ENCODE measurements around the gene MAP7.

Gene MAP7

DNA sequence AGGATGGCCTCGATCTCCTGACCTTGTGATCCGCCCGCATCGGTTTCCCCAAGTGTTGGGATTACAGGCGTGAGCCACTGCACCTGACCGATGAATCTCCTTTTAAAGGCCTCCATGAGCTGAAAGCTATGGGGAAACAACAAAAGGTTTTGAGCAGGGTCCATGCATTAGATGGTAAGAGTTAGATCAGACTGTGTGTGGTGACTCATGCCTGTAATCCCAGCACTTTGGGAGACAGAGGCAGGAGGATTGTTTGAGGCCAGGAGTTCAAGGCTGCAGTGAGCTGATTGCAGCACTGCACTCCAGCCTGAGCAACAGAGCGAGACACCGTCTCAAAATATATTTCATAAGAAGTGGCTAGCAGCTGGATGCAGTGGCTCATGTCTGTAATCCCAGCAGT lies 219.6 kb downstream of the MAP7 start:
- no peak overlapping the region for H3K27ac ChIP-seq
- no peaks in the 10 kb centered on the region for H3K36me3 ChIP-seq
- DNase-seq: no peak
- no peaks in the 10 kb centered on the region for H3K27me3 ChIP-seq (ENCODE audit: insufficient read depth, low read depth, severe bottlenecking)
- no peak overlapping the region for H3K4me3 ChIP-seq (ENCODE audit: low read depth, low read length)
- no peaks in the 10 kb centered on the region for H3K9me3 ChIP-seq (ENCODE audit: severe bottlenecking)
- TF ChIP-seq, protein P1, sequence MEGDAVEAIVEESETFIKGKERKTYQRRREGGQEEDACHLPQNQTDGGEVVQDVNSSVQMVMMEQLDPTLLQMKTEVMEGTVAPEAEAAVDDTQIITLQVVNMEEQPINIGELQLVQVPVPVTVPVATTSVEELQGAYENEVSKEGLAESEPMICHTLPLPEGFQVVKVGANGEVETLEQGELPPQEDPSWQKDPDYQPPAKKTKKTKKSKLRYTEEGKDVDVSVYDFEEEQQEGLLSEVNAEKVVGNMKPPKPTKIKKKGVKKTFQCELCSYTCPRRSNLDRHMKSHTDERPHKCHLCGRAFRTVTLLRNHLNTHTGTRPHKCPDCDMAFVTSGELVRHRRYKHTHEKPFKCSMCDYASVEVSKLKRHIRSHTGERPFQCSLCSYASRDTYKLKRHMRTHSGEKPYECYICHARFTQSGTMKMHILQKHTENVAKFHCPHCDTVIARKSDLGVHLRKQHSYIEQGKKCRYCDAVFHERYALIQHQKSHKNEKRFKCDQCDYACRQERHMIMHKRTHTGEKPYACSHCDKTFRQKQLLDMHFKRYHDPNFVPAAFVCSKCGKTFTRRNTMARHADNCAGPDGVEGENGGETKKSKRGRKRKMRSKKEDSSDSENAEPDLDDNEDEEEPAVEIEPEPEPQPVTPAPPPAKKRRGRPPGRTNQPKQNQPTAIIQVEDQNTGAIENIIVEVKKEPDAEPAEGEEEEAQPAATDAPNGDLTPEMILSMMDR (IDR thresholded peaks at IDR 0.05; ENCODE audit: low read depth, low read length): no peak

GRCh38 chr6:136326038-136326553 lies 224.1 kb downstream of the MAP7 start:
- TF ChIP-seq, protein P1 (IDR thresholded peaks at IDR 0.05; ENCODE audit: low read depth, low read length): no peak
- peak; percentile 79 for DNase-seq
- H3K9me3 ChIP-seq (ENCODE audit: severe bottlenecking): no peaks in the 10 kb centered on the region
- H3K36me3 ChIP-seq: no peaks in the 10 kb centered on the region
- H3K4me3 ChIP-seq (ENCODE audit: low read depth, low read length): peak overlapping the region; percentile 3; the same call in 1 of the 2 replicates
- peak overlapping the region; percentile 87 for H3K27ac ChIP-seq
- no peaks in the 10 kb centered on the region for H3K27me3 ChIP-seq (ENCODE audit: insufficient read depth, low read depth, severe bottlenecking)

GRCh38 chr6:136324686-136325380 lies 225.4 kb downstream of the MAP7 start:
- Histone ChIP-seq H3K9me3 (ENCODE audit: severe bottlenecking) (no peaks in the 10 kb centered on the region), H3K27me3 (ENCODE audit: insufficient read depth, low read depth, severe bottlenecking) (no peaks in the 10 kb centered on the region), H3K4me3 (ENCODE audit: low read depth, low read length) (no peak overlapping the region), H3K27ac (peak overlapping the region; percentile 87), H3K36me3 (no peaks in the 10 kb centered on the region)
- TF ChIP-seq, protein P1 (IDR thresholded peaks at IDR 0.05; ENCODE audit: low read depth, low read length): no peak
- no peak for DNase-seq

DNA sequence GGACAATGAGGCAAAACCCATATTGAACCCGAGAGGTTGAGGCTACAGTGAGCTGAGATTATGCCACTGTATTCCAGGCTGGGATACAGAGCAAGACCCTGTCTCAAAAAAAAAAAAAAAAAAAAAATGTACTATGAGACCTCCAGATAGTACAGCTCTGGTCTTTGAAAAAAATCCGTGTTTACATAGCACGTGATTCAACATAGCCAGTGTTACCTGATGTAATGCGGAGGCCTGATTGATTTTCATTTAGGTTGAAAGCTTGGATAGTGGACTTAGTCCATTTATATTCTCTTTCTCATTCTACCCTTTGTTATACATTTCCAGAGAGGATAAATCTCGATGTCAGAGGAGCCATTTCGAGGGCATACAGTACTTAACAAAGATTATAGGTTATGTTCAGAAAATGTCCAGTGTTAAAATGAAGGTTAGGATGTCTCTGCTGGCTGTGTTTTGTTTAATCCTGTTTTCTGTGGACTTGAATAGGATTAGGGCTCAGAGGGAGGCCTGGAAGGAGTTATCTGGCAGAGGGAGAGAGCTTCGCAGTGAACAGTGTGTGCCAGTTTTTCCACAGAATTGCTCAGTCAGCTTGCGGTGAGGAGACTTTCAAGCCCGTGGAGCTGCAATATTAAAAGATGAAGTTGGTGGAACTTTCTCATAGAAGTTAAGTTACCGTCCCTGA lies 226.7 kb downstream of the MAP7 start:
- Histone ChIP-seq H3K36me3 (no peaks in the 10 kb centered on the region), H3K27ac (peak overlapping the region; percentile 87), H3K27me3 (ENCODE audit: insufficient read depth, low read depth, severe bottlenecking) (no peaks in the 10 kb centered on the region), H3K9me3 (ENCODE audit: severe bottlenecking) (no peaks in the 10 kb centered on the region), H3K4me3 (ENCODE audit: low read depth, low read length) (0 out of 2 replicates have a peak overlapping the region, but pooled peaks have one; percentile 3)
- peak; percentile 77 for DNase-seq
- TF ChIP-seq, protein P1 (IDR thresholded peaks at IDR 0.05; ENCODE audit: low read depth, low read length): no peak

GRCh38 chr6:136319732-136320131 lies 230.5 kb downstream of the MAP7 start:
- TF ChIP-seq, protein P1 (IDR thresholded peaks at IDR 0.05; ENCODE audit: low read depth, low read length): no peak
- DNase-seq: no peak
- no peaks in the 10 kb centered on the region for H3K36me3 ChIP-seq

More at GRCh38 chr6:136319732-136320131, 230.5 kb downstream of the MAP7 start:
- Histone ChIP-seq H3K27me3 (ENCODE audit: insufficient read depth, low read depth, severe bottlenecking) (no peaks in the 10 kb centered on the region), H3K9me3 (ENCODE audit: severe bottlenecking) (no peaks in the 10 kb centered on the region), H3K4me3 (ENCODE audit: low read depth, low read length) (no peak overlapping the region), H3K27ac (no peak overlapping the region)

Data from WERI-Rb-1 (cell line).